Right lobe of liver (tissue), 6 donors: Measurements from ENCODE around the gene PXDN. TPM values are rescaled to one million over a fixed set of nuclear protein-coding genes. Genes with fewer than 3 reads are reported as not detected.
"Not testable (repeated sequence)": the region's sequence is repeated elsewhere in the genome, so short reads cannot be mapped to it uniquely, and the experiment has no call there.

Experiments
- ATAC-seq, 4 donors: fragments of 200-7000 bp; cut with Tn5 transposase; one replicate each; pipeline ENCODE4 v1.9.1; 2020; ENCODE audit warnings: mild to moderate bottlenecking in 4 of 4, moderate library complexity in 4 of 4
- DNase-seq, 3 donors: peaks; one replicate each; pipeline ENCODE4 v3.0.0-alpha.2; 2020
- H3K27ac ChIP-seq, 3 donors: fragments of 200-600 bp; one replicate each; pipeline ENCODE4 v1.8.0; 2022
- H3K27me3 ChIP-seq, 2 donors: fragments of 200-600 bp; one replicate each; pipeline ENCODE4 v1.8.0; 2022
- H3K36me3 ChIP-seq, 4 donors: fragments of 200-600 bp; sonication (generic) in 1 of 4; one replicate each; pipeline versions ENCODE4 v1.5.1 to v1.8.0; 2017 to 2022; ENCODE audit warnings: control low read depth in 1 of 4
- H3K4me1 ChIP-seq, 4 donors: fragments of 200-600 bp; sonication (generic) in 1 of 4; one replicate each; pipeline versions ENCODE4 v1.5.1 to v1.8.0; 2017 to 2022; ENCODE audit warnings: control low read depth in 1 of 4
- H3K4me3 ChIP-seq, 3 donors: fragments of 200-600 bp; one replicate each; pipeline ENCODE4 v1.8.0; 2022
- H3K9me3 ChIP-seq, 4 donors: fragments of 200-600 bp; sonication (generic) in 1 of 4; one replicate each; pipeline versions ENCODE4 v1.5.1 to v1.8.0; 2017 to 2022; ENCODE audit warnings: control low read depth in 1 of 4
- POLR2A ChIP-seq: fragments of 450-650 bp; IDR thresholded peaks from one replicate; pipeline ENCODE4 v1.6.1; 2017; ENCODE audit warnings: antibody characterized with exemption, mild to moderate bottlenecking
- WGBS: methylation state at CpG from one replicate; pipeline ENCODE4 v1.1.6; 2018; ENCODE audit warnings: low coverage, low lambda C conversion rate; ENCODE audit not compliant: insufficient coverage; ENCODE audit errors: missing lambda C conversion rate; 5-methylcytosine and 5-hydroxymethylcytosine counted together
- intact Hi-C, 2 donors: fragments of 100-400 bp; cut with DNase I; formaldehyde crosslinking; loops; one replicate each; pipeline versions ENCODE4 v1.11.2 to v1.14.1; 2022
- total RNA-seq, 6 experiments: library from RNA; depleted of rRNA in 2 of 6; stranded (reverse); fragments of >200 nt in 2 of 6; fragmentation: NEBNext Ultra II Directional in 3 of 6; extraction: Animal tissue kit (Norgen Biotek cat#: 25700) in 3 of 6; gene quantifications; one replicate each; pipeline versions ENCODE4 v1.1.0 to v1.2.4, GENCODE V29; 2016 to 2023
- TF ChIP-seq, protein P1 (sequence below), 4 donors: fragments of 200-600 bp in 3 of 4; fragments of 450-650 bp in 1 of 4; IDR thresholded peaks; one replicate each; pipeline versions ENCODE4 v1.5.1 to v1.8.0; 2016 to 2022; ENCODE audit warnings: antibody characterized with exemption in 4 of 4, mild to moderate bottlenecking in 2 of 4
- donor health status: DM: no; HTN: yes; CAD: no.
- donor health status: DM: no; HTN: no; CAD: no.
- donor health status: DM: no; HTN: no; CAD: no.
- donor health status: DM: no; HTN: yes; CAD: no.
- donor health status: DM: no; HTN: yes; CAD: no.

Gene PXDN
- total RNA-seq, 6 experiments from 2014 or later, result 5.5 to 21.0 (median 11.4) TPM

DNA sequence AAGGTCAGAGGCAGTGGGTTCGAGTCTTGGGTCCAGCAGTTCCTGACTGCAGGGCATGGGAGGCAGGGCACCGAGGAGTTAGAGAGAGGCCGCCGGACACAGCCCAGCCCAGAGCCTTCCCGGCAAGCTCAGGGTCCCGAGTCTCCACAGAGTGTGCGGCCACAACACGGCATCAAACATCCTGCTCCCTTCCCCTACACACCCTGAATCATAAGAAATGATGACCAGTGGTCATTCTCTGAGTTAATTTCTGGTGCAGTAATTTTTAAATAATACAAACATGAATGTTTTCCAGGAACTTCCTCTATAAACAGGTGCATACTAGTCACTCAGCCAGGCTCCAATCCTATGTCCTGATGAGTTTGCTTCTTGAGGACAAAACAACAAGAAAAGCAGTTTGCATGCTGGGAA is 118.0 kb downstream of the PXDN start:
- H3K9me3 ChIP-seq, result no peaks in the 10 kb centered on the region
- no peak for DNase-seq
- no peaks in the 10 kb centered on the region for H3K27me3 ChIP-seq
- H3K4me3 ChIP-seq, result no peak overlapping the region
- WGBS, result 75% methylated on average over 7 of the region's 8 CpGs
- H3K36me3 ChIP-seq, result no peaks in the 10 kb centered on the region
- no peaks in the 10 kb centered on the region for H3K4me1 ChIP-seq
- no peak overlapping the region for H3K27ac ChIP-seq
- intact Hi-C loops, result no loop called here
- no peak for TF ChIP-seq POLR2A
- TF ChIP-seq, protein P1, sequence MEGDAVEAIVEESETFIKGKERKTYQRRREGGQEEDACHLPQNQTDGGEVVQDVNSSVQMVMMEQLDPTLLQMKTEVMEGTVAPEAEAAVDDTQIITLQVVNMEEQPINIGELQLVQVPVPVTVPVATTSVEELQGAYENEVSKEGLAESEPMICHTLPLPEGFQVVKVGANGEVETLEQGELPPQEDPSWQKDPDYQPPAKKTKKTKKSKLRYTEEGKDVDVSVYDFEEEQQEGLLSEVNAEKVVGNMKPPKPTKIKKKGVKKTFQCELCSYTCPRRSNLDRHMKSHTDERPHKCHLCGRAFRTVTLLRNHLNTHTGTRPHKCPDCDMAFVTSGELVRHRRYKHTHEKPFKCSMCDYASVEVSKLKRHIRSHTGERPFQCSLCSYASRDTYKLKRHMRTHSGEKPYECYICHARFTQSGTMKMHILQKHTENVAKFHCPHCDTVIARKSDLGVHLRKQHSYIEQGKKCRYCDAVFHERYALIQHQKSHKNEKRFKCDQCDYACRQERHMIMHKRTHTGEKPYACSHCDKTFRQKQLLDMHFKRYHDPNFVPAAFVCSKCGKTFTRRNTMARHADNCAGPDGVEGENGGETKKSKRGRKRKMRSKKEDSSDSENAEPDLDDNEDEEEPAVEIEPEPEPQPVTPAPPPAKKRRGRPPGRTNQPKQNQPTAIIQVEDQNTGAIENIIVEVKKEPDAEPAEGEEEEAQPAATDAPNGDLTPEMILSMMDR (IDR thresholded peaks at IDR 0.05), result no peak
- no peak for ATAC-seq

DNA sequence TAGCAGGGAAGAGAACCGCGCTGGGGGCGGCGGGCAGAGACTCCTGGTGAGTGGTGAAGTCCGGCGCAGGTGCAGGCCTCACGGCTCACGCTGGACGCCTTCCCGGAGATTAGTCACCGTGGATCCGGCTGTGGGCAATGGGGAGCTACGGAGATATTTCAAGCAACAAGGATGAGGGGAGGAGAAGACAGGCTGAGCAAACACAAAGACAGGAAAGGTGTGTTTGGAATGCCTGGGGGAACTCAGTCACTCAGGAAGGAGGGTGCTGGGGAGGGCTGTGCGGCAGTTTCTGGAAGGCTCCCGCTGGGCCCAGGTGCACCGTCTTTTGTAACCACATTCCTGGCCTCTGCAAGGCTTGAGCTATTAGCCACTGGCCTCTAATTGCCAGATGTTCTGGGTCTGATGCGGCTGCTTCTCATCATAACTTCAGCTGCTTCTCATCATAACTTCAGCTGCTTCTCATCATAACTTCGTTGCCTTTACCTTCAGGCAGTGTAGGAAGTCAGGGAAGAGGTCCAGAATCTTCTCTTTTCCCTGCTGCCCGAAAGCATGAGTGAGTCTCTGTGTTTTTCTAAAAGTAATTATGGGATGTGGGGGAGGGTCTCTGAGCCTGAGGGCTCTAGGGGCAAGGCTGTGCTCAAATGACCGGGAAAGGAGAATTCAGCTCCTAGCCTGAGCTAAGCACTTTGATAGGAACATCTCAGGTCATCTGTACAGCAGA is 118.9 kb downstream of the PXDN start:
- no peaks in the 10 kb centered on the region for H3K9me3 ChIP-seq
- DNase-seq, result no peak
- intact Hi-C loops, result no loop called here
- ATAC-seq, result peak in 3 of 4 donors; percentile 20 to 53 (median 34)
- TF ChIP-seq POLR2A, result no peak
- TF ChIP-seq, protein P1 (IDR thresholded peaks at IDR 0.05), result no peak
- no peak overlapping the region for H3K27ac ChIP-seq
- H3K4me3 ChIP-seq, result no peak overlapping the region
- no peaks in the 10 kb centered on the region for H3K27me3 ChIP-seq
- no peaks in the 10 kb centered on the region for H3K36me3 ChIP-seq
- WGBS, result 34% methylated on average over 6 of the region's 20 CpGs
- H3K4me1 ChIP-seq, result no peaks in the 10 kb centered on the region

DNA sequence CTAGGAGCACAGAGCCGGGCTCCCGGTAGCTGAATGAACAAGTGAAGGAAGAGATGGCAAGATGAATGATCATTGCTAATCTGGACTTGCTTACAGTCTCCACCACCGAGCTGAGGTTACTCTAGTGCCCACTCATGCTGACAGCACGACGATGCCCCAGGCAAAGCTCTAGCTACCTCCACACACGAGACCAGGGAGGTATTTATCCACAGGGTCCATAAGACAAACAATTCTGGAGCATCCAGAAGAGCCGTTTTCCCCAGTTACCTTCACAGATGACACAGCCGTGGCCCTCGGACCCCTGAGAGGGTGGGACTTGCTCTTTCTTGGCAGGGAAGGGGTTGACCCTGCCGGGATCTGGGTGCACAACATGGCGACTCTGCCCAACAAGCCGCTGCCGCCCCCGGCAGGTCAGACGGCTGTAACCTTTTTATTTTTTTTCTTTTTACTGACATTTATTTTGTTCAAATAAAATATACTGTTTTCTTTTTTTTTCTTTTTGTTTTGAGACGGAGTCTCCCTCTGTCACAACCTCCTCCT is 120.3 kb downstream of the PXDN start:
- DNase-seq (no peak), ATAC-seq (no peak)
- 56% methylated on average over 9 of the region's 16 CpGs for WGBS
- Histone ChIP-seq H3K27me3 (no peaks in the 10 kb centered on the region), H3K27ac (no peak overlapping the region), H3K4me3 (no peak overlapping the region), H3K36me3 (no peaks in the 10 kb centered on the region), H3K9me3 (no peaks in the 10 kb centered on the region), H3K4me1 (no peaks in the 10 kb centered on the region)
- no peak for TF ChIP-seq POLR2A
- TF ChIP-seq, protein P1 (IDR thresholded peaks at IDR 0.05), result no peak
- intact Hi-C loops, result no loop called here

DNA sequence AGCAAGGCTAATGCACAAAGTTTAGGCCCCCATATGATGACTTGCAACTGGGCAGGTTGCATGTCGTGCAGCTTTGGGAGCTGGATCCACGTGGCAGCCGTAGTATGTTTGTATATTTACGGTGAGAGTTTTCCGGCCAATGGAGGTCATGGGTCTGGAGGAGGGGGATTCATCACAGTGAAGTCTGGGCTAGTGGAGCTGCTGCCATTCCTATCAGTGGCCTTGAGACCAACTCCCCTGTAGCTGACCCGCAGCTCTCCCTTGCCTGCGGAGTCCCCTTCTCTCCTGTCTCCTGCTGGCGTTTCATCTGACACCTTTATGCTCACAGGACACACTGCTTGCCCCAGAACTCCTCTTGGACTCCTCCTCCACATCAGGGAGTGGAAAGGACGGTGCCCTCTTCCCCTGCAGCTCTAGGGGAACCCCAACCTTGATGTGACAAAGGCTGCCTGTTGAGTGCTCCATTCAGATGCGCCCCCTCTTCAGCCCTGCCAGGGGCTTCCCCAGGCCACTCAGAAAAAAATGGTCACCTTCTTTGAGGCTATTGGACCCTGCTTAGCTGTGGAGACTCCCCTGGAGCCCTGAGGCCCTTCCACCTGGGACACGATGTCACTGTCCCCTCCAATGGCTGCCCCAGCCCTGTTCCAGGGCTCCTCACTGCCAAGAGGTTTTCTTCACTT is 121.7 kb downstream of the PXDN start:
- Histone ChIP-seq H3K9me3 (no peaks in the 10 kb centered on the region), H3K27ac (no peak overlapping the region), H3K27me3 (no peaks in the 10 kb centered on the region), H3K36me3 (no peaks in the 10 kb centered on the region), H3K4me1 (no peaks in the 10 kb centered on the region), H3K4me3 (no peak overlapping the region)
- intact Hi-C loops, result no loop called here
- TF ChIP-seq POLR2A, result no peak
- TF ChIP-seq, protein P1 (IDR thresholded peaks at IDR 0.05), result no peak
- DNase-seq, result no peak
- WGBS, result 38% methylated on average over 4 of the region's 11 CpGs
- ATAC-seq, result no peak

DNA sequence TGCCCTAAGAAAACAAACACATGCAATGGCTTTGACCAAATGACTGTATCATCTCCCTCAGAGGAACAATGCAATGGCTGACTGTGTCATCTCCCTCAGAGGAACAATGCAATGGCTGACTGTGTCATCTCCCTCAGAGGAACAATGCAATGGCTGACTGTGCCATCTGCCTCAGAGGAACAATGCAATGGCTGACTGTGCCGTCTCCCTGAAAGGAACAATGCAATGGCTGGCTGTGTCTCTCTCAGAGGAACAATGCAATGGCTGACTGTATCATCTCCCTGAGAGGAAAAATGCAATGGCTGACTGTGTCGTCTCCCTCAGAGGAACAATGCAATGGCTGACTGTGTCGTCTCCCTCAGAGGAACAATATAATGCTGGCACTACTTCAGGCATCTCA is 122.3 kb downstream of the PXDN start:
- H3K4me1 ChIP-seq, H3K27ac ChIP-seq, ATAC-seq, intact Hi-C loops, DNase-seq, H3K36me3 ChIP-seq, H3K4me3 ChIP-seq, H3K27me3 ChIP-seq, H3K9me3 ChIP-seq: not testable (repeated sequence)
- 67% methylated on average over 1 of the region's 3 CpGs for WGBS
